ENCODE measurements around the gene PPP6C.
"Not testable (repeated sequence)": the region's sequence is repeated elsewhere in the genome, so short reads cannot be mapped to it uniquely, and the experiment has no call there.

The PPP6C gene

GRCh38 chr9:125181756-125182155 lies 7.8 kb downstream of the PPP6C start:
- not testable (repeated sequence) for DNase-seq

- DNase-seq, result no peak
Observed at GRCh38 chr9:125180876-125181275, 8.7 kb downstream of the PPP6C start.

GRCh38 chr9:125179776-125180175 lies 9.8 kb downstream of the PPP6C start:
- not testable (repeated sequence) for DNase-seq

GRCh38 chr9:125177888-125178287 lies 11.7 kb downstream of the PPP6C start:
- DNase-seq, result no peak

GRCh38 chr9:125176636-125177035 lies 13.0 kb downstream of the PPP6C start:
- DNase-seq, result no peak

- DNase-seq, result no peak
Observed at GRCh38 chr9:125172031-125172755, 17.4 kb downstream of the PPP6C start.

- DNase-seq, result no peak
Observed at GRCh38 chr9:125169895-125170294, 19.7 kb downstream of the PPP6C start.

GRCh38 chr9:125166762-125167161 lies 22.8 kb downstream of the PPP6C start:
- DNase-seq, result no peak

- DNase-seq, result peak; percentile 22
Observed at GRCh38 chr9:125162891-125163290, 26.7 kb downstream of the PPP6C start.

- peak; percentile 51 for DNase-seq
Observed at GRCh38 chr9:125161284-125161918, 28.2 kb downstream of the PPP6C start.

GRCh38 chr9:125160750-125161149 lies 28.9 kb downstream of the PPP6C start:
- no peak for DNase-seq

GRCh38 chr9:125156551-125156950 lies 33.1 kb downstream of the PPP6C start:
- DNase-seq, result no peak

GRCh38 chr9:125153712-125154367 lies 35.8 kb downstream of the PPP6C start:
- DNase-seq, result peak; percentile 48

- no peak for DNase-seq
Observed at GRCh38 chr9:125151730-125152129, 37.9 kb downstream of the PPP6C start.

- DNase-seq, result no peak
Observed at GRCh38 chr9:125150349-125151245, 39.0 kb downstream of the PPP6C start.

- no peak for DNase-seq
Observed at GRCh38 chr9:125147401-125147951, 42.1 kb downstream of the PPP6C start.

GRCh38 chr9:125146247-125146646 lies 43.4 kb downstream of the PPP6C start:
- DNase-seq, result no peak

- no peak for DNase-seq
Observed at GRCh38 chr9:125145425-125145824, 44.2 kb downstream of the PPP6C start.

- peak; percentile 98 for DNase-seq
Observed at GRCh38 chr9:125143377-125144090, 46.1 kb downstream of the PPP6C start, which contains the start of gene SCAI. SCAI (minus strand) TSS chr9:125143528; CDS start chr9:125143437, 91 bp downstream.

- no peak for DNase-seq
Observed at GRCh38 chr9:125142560-125143376, 46.8 kb downstream of the PPP6C start.

GRCh38 chr9:125141751-125142150 lies 47.9 kb downstream of the PPP6C start:
- DNase-seq, result no peak
